ENCODE measurements around the gene PFDN4. TPM values are rescaled to one million over a fixed set of nuclear protein-coding genes. Genes with fewer than 3 reads are reported as not detected.
"Not testable (repeated sequence)": the region's sequence is repeated elsewhere in the genome, so short reads cannot be mapped to it uniquely, and the experiment has no call there.

The PFDN4 gene
- total RNA-seq, 1 donor from 2014 or later: 116 TPM

- H3K4me3 ChIP-seq (ENCODE audit: low read depth, low read length): no peak overlapping the region
- DNase-seq (ENCODE audit: low read depth): no peak
- no peak for TF ChIP-seq CTCF (conservative IDR thresholded peaks at IDR 0.05; ENCODE audit: low read depth, low read length)
These were observed 48.3 kb downstream of the PFDN4 start for GRCh38 chr20:54256202-54256601.

- peak; percentile 87 for DNase-seq (ENCODE audit: low read depth)
- no peak for TF ChIP-seq CTCF (conservative IDR thresholded peaks at IDR 0.05; ENCODE audit: low read depth, low read length)
- H3K4me3 ChIP-seq (ENCODE audit: low read depth, low read length): no peak overlapping the region
These were observed 49.4 kb downstream of the PFDN4 start for GRCh38 chr20:54257071-54257816.

- DNase-seq (ENCODE audit: low read depth): no peak
- TF ChIP-seq CTCF (conservative IDR thresholded peaks at IDR 0.05; ENCODE audit: low read depth, low read length): no peak
- no peak overlapping the region for H3K4me3 ChIP-seq (ENCODE audit: low read depth, low read length)
These were observed 52.2 kb downstream of the PFDN4 start for GRCh38 chr20:54260116-54260515.

- no peak overlapping the region for H3K4me3 ChIP-seq (ENCODE audit: low read depth, low read length)
- no peak for TF ChIP-seq CTCF (conservative IDR thresholded peaks at IDR 0.05; ENCODE audit: low read depth, low read length)
These were observed 54.8 kb downstream of the PFDN4 start for GRCh38 chr20:54262671-54263070.

GRCh38 chr20:54263116-54263690, 55.3 kb downstream of the PFDN4 start:
- no peak for TF ChIP-seq CTCF (conservative IDR thresholded peaks at IDR 0.05; ENCODE audit: low read depth, low read length)
- no peak overlapping the region for H3K4me3 ChIP-seq (ENCODE audit: low read depth, low read length)
- DNase-seq (ENCODE audit: low read depth): no peak

More at GRCh38 chr20:54262671-54263070, 54.8 kb downstream of the PFDN4 start:
- DNase-seq (ENCODE audit: low read depth): no peak

GRCh38 chr20:54265791-54266190, 57.9 kb downstream of the PFDN4 start:
- H3K4me3 ChIP-seq (ENCODE audit: low read depth, low read length); DNase-seq (ENCODE audit: low read depth): not testable (repeated sequence)

GRCh38 chr20:54266844-54267243, 59.0 kb downstream of the PFDN4 start:
- no peak for DNase-seq (ENCODE audit: low read depth)
- TF ChIP-seq CTCF (conservative IDR thresholded peaks at IDR 0.05; ENCODE audit: low read depth, low read length): no peak
- H3K4me3 ChIP-seq (ENCODE audit: low read depth, low read length): no peak overlapping the region
